Fibroblast of peridontal ligament (primary cell): Measurements from ENCODE around the gene RNF13.
"Not testable (repeated sequence)": the region's sequence is repeated elsewhere in the genome, so short reads cannot be mapped to it uniquely, and the experiment has no call there.

Experiments used
- DNase-seq: peaks from one replicate; pipeline ENCODE4 v3.0.0-alpha.2; 2010; ENCODE audit errors: extremely low read depth

The RNF13 gene

GRCh38 chr3:149800693-149801092, 12.3 kb upstream of the RNF13 start:
- no peak for DNase-seq

GRCh38 chr3:149801195-149801594, 11.8 kb upstream of the RNF13 start:
- no peak for DNase-seq

GRCh38 chr3:149801639-149802038, 11.4 kb upstream of the RNF13 start:
- no peak for DNase-seq

- DNase-seq = no peak
Measured at GRCh38 chr3:149806171-149806778, 6.7 kb upstream of the RNF13 start.

DNA sequence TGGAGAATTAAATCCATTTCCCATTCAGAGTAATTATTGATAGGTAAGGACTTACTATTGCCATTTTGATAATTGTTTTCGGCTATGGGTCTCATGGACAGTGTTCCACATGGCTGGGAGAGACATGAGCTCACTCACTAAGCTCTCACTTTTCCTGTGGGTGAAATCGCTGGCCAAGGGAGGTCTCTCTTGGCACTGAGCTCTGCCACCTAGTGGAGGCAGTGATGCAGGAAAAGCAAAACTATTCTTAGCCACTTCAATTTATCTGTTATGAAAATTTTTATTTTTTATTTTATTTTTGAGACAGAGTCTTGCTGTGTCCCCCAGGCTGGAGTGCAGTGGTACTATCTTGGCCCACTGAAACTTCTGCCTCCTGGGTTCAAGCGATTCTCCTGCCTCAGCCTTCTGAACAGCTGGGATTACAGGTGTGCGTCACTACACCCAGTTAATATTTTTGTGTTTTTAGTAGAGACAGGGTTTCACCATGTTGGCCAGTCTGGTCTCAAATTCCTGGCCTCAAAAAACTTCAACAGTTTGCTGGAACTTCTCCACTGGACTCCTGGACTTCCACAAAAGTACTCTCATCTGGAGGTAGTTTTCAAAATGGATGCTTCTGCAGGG, 4.7 kb upstream of the RNF13 start:
- DNase-seq = peak; percentile 86

DNA sequence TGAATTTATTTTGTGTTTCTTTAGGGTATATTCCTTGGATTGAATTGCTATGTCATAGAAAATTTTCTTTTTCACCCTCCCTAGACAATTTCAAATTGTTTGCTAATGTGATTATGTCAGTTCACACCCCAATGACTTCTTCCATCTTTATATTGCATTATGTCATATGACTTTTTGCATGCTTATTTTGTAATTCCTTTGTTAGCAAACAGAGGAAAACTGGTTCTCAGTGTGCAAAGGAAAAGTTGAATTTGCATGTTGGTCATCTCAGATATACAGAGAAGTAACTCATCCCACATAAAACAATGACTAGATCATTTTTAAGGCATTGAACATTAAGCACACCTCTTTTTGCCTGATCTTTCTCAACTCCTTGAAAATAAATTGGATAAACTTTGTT, 3.3 kb upstream of the RNF13 start:
- DNase-seq = no peak

GRCh38 chr3:149810846-149811245, 2.2 kb upstream of the RNF13 start:
- DNase-seq = no peak

- DNase-seq = no peak
Measured at GRCh38 chr3:149812165-149812605, 830 bp upstream of the RNF13 start.

- DNase-seq = peak; percentile 55
Measured at GRCh38 chr3:149813367-149814281, 609 bp downstream of the RNF13 start.

GRCh38 chr3:149815321-149815720, 2.3 kb downstream of the RNF13 start:
- DNase-seq = no peak

DNA sequence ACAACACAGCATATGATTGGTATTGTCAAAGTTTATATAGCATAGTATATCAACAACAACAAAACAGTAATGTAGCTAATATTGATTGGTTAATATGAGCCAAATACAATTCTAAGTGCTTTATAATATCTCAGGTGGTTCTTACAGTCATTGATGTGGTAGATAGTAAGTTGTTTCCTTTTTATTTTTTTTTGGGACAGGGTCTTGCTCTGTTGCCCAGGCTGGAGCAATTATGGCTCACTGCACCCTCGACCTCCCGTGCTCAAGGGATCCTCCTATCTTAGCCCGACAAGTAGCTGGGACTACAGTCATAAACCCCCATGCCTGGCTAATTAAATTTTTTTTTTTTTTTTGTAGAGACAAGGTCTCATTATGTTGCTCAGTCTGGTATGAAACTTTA, 2.7 kb downstream of the RNF13 start:
- DNase-seq = no peak

DNA sequence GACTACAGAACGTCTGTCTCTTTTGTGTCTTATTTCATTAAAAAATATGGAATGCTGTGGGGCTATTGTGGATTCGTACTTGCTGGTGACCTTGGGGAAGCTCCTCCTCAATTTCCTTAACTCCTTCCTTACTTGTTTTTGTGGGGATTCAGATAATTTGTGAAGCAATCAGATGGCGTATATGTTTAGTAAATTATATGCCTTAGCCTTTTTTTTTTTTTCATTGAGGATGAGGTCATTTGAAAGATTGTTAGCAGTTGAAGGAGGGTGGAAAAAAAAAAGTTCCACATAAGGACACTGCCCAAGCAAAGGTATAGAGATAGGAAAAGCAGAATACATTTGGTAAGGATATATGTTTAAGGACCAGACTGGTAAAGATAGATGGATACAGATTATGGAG, 3.3 kb downstream of the RNF13 start:
- DNase-seq = no peak

GRCh38 chr3:149816986-149817385, 4.0 kb downstream of the RNF13 start:
- DNase-seq = peak; percentile 60

DNA sequence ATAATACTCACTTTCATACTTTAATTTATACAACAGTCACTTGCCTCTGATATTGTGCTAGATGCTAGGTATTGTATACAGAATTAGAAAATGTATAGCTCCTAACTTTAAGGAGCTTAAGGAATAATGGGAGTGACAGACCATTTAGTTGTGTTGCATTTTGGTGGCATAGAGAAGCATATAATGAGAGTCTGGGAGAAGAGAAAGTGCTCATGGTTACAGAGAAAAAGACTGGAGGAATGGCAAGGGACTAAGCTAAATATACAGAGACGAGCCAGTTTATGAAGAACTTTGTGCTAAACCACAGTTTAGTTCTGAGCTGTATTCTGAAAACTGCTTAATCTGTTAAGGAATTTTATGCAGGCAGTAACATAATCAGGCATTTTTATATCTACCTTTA, 6.4 kb downstream of the RNF13 start:
- no peak for DNase-seq

DNA sequence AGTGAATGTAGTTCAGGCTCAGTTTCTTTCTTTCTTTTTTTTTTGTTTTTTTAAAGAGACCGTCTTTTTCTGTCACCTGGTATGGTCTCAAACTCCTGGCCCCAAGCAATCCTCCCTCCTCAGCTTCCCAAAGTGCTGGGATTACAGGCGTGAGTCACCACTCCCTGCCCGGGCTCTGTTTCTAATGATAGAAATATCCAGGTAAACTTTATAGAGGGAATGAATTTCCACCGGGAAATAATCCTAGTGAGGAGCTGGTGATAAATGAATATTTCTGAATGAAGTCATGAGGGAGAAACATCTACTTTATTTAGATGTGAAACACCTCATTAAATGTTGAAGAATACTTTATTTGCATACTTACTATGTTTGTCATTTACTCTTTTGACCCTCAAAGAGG, 7.2 kb downstream of the RNF13 start:
- no peak for DNase-seq

DNA sequence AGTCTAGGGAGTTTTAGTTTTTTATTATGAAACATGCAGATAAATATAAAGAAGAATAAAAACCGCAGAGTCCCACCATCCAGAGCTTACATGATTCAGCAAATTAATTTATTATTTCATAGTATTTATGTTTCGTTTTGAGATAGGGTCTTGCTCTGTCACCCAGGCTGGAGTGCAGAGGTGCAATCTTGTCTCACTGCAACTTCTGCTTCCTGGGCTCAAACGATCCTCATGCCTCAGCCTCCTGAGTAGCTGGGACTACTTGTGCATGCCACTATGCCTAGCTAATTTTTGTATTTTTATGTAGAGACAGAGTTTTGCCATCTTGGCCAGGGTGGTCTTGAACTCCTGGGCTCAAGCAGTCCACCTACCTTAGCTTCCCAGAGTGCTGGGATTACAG, 13.6 kb downstream of the RNF13 start:
- DNase-seq = no peak

DNA sequence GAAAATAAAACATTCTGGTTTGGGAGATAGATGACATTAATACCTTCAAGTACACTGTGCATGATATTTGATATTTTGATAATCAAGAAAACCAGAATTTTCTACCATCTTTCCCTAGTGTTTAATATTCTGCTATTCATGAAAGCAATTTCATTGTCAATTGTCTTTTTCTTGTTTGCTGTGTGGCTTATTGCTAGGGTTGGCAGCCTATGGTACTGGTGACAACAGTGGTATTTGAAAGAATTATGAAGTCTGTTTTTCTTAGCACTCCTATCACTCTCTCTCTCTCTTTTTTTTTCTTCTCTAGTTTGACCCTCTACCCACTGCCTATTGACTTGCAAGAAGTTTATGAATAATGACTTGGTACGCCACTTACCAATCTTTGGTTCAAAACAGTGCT, 15.4 kb downstream of the RNF13 start:
- no peak for DNase-seq

DNA sequence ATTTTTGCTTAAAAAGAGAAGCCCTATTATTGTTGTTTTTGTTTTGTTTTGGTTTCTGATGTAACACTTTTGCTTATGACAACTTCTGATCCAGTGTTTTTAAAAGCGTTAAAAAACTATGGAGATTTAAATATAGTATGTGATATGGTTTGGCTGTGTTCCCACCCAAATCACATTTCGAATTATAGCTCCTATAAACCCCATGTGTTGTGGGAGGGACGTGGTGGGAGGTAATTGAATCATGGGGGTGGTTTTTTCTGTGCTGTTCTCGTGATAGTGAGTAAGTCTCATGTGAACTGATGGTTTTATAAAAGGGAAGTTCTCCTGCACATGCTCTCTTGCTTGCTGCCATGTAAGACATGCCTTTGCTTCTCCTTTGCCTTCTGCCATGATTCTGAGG, 16.6 kb downstream of the RNF13 start:
- not testable (repeated sequence) for DNase-seq

DNA sequence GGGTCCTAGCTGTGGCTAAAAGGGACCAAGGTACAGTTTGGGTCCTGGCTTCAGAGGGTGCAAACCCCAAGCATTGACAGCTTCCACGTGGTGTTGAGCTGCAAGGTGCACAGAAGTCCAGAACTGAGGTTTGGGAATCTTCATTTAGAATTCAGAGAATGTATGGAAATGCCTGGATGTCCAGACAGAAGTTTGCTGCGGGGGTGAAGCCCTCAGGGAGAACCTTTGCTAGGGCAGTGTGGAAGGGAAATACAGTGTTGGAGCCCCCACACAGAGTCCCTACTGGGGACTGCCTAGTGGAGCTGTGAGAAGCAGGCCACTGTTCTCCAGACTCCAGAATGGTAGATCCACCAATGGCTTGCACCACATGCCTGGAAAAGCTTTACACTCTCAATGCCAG, 17.9 kb downstream of the RNF13 start:
- no peak for DNase-seq

- no peak for DNase-seq
Measured at GRCh38 chr3:149831321-149831720, 18.3 kb downstream of the RNF13 start.

DNA sequence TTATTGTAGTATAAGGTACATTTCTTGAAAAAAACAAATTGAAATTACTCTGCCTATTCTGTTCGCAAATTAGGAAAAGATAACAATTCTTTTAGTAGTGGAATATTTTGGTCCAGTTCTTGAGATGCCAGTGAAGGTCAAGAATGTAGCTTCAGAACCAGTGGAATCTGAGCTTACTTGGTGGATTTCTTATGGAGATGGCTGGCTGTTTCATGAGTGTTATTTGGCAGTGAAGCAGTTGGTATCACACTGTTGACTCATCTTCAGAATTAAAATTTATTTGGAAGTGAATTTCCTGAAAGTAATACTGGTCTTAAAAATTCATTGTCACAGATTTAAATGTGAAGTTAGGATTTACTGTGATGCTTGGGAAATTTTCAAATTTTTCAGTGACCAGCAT, 19.1 kb downstream of the RNF13 start:
- DNase-seq = peak; percentile 41

DNA sequence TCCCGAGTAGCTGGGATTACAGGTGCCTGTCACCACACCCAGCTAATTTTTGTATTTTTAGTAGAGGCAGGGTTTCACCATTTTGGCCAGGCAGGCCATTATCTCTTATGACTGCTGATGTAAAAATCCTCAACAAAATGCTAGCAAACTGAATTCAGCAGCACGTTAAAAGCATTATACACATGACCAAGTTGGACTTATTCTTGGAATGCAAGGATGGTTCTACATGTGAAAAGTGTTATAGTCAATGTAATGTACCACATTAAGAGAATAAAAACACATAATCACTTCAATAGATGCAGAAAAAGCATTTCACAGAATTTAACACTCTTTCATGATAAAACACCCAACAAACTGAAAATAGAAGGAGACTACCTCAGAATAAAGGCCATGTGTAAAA, 20.2 kb downstream of the RNF13 start:
- DNase-seq = no peak

DNA sequence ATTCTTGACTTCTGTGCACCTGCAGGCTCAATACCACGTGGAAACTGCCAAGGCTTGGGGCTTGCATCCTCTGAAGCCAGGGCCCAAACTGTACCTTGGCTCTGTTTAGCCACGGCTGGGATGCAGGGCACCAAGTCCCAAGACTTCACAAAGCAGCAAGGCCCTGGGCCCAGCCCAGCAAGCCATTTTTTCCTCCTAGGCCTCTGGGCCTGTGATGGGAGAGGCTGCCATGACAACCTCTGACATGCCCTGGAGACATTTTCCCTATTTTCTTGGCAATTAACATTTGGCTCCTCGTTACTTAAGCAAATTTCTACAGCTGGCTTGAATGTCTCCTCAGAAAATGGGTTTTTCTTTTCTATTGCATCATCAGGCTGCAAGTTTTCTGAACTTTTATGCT, 25.5 kb downstream of the RNF13 start:
- not testable (repeated sequence) for DNase-seq
